Measurements from ENCODE around the gene MCF2L2. TPM values are rescaled to one million over a fixed set of nuclear protein-coding genes. Genes with fewer than 3 reads are reported as not detected.

Gene MCF2L2
- total RNA-seq, 1 experiment from 2014 or later, result 3.4 TPM

DNA sequence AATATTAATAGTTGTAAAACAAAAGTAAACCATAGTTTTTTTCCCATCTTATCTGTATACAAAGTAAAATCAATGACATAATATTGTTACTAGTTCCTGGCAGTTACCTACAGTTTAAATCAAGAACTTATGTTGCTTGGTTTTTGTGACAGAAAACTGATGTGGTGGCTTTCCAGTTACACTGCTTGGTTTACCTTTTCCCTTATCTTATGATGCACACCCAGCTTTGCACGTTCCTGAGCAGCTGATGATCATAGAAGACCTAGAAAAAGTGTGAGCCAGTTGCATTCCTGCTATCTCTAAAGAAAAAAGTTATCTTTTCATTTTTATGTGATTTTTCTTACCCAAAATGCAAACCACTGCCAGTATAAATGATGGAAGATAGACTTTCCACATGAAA is 229.5 kb downstream of the MCF2L2 start:
- no peak overlapping the region for H3K4me3 Mint-ChIP-seq (ENCODE audit: unreplicated experiment)
- peaks cover 10% of the 10 kb centered on the region for H3K9me3 Mint-ChIP-seq (ENCODE audit: unreplicated experiment)
- ChIA-PET CTCF (interaction anchor here (0.5 to 1.7 kb wide), 2 partner anchors 14 to 183 kb away, joined by 3 to 5 read pairs; no protein-coding TSS in a partner anchor), POLR2A (no interaction called here)
- TF ChIP-seq, protein P1, sequence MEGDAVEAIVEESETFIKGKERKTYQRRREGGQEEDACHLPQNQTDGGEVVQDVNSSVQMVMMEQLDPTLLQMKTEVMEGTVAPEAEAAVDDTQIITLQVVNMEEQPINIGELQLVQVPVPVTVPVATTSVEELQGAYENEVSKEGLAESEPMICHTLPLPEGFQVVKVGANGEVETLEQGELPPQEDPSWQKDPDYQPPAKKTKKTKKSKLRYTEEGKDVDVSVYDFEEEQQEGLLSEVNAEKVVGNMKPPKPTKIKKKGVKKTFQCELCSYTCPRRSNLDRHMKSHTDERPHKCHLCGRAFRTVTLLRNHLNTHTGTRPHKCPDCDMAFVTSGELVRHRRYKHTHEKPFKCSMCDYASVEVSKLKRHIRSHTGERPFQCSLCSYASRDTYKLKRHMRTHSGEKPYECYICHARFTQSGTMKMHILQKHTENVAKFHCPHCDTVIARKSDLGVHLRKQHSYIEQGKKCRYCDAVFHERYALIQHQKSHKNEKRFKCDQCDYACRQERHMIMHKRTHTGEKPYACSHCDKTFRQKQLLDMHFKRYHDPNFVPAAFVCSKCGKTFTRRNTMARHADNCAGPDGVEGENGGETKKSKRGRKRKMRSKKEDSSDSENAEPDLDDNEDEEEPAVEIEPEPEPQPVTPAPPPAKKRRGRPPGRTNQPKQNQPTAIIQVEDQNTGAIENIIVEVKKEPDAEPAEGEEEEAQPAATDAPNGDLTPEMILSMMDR (IDR thresholded peaks at IDR 0.05; ENCODE audit: unreplicated experiment), result no peak
- H3K4me1 Mint-ChIP-seq (ENCODE audit: insufficient read depth, unreplicated experiment), result no peaks in the 10 kb centered on the region
- intact Hi-C loops (cut with micrococcal nuclease), result no loop called here
- DNase-seq (ENCODE audit: unreplicated experiment), result no peak
- H3K36me3 Mint-ChIP-seq (ENCODE audit: insufficient read depth, unreplicated experiment), result no peaks in the 10 kb centered on the region
- H3K27me3 Mint-ChIP-seq (ENCODE audit: insufficient read depth, unreplicated experiment), result no peaks in the 10 kb centered on the region
- no peak overlapping the region for H3K27ac Mint-ChIP-seq (ENCODE audit: low read depth, unreplicated experiment)
- no TSS peak for BruUV-seq (replicated peaks)

DNA sequence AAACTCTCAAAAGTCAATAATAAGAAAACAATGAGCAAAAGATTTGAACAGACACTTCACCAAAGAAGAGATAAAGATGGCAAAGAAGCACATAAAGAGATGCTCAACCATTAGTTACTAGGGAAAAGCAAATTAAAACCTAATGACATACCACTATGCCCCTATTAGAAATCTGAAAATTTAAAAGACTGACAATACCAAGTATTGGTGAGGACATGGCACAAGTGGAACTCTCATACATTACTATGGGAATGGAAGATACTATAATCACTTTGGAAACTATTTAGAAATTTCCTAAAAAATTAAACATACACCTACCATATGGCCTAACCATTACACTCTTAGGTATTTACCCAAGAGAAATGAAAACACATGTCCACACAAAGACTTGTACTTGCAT is 230.7 kb downstream of the MCF2L2 start:
- ChIA-PET CTCF (no interaction called here), POLR2A (no interaction called here)
- no TSS peak for BruUV-seq (replicated peaks)
- intact Hi-C loops (cut with micrococcal nuclease), result no loop called here
- Mint-ChIP-seq H3K27me3 (ENCODE audit: insufficient read depth, unreplicated experiment) (no peaks in the 10 kb centered on the region), H3K4me3 (ENCODE audit: unreplicated experiment) (no peak overlapping the region), H3K9me3 (ENCODE audit: unreplicated experiment) (no peaks in the 10 kb centered on the region), H3K27ac (ENCODE audit: low read depth, unreplicated experiment) (no peak overlapping the region), H3K4me1 (ENCODE audit: insufficient read depth, unreplicated experiment) (no peaks in the 10 kb centered on the region), H3K36me3 (ENCODE audit: insufficient read depth, unreplicated experiment) (no peaks in the 10 kb centered on the region)
- TF ChIP-seq, protein P1 (IDR thresholded peaks at IDR 0.05; ENCODE audit: unreplicated experiment), result no peak
- DNase-seq (ENCODE audit: unreplicated experiment), result no peak

DNA sequence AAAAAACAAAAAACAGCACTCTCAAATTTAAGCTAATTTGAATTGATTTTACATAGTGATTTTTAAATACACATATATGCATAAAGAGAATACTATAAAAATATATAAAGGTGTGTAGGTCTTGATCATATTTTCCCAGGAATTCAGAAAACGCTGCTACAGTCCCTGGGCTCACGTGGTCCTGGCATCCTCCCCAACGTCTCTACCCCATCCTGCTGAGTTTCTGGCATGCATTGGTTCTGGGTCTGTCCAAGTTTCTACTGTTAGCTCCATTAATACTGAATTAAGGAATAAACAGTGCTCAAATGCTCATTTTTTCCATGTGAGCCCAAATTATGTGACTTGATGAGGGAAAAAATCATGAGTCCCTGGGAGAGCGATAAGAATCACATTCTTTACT is 233.2 kb downstream of the MCF2L2 start:
- no peaks in the 10 kb centered on the region for H3K36me3 Mint-ChIP-seq (ENCODE audit: insufficient read depth, unreplicated experiment)
- ChIA-PET CTCF (interaction anchor here (1.2 to 2.3 kb wide), 2 partner anchors 10 to 12 kb away, joined by 3 to 10 read pairs; no protein-coding TSS in a partner anchor), POLR2A (no interaction called here)
- no peak for DNase-seq (ENCODE audit: unreplicated experiment)
- H3K4me3 Mint-ChIP-seq (ENCODE audit: unreplicated experiment), result no peak overlapping the region
- TF ChIP-seq, protein P1 (IDR thresholded peaks at IDR 0.05; ENCODE audit: unreplicated experiment), result no peak
- H3K9me3 Mint-ChIP-seq (ENCODE audit: unreplicated experiment), result no peaks in the 10 kb centered on the region
- intact Hi-C loops (cut with micrococcal nuclease), result no loop called here
- H3K27ac Mint-ChIP-seq (ENCODE audit: low read depth, unreplicated experiment), result no peak overlapping the region
- no peaks in the 10 kb centered on the region for H3K27me3 Mint-ChIP-seq (ENCODE audit: insufficient read depth, unreplicated experiment)
- H3K4me1 Mint-ChIP-seq (ENCODE audit: insufficient read depth, unreplicated experiment), result no peaks in the 10 kb centered on the region
- BruUV-seq (replicated peaks), result no TSS peak

DNA sequence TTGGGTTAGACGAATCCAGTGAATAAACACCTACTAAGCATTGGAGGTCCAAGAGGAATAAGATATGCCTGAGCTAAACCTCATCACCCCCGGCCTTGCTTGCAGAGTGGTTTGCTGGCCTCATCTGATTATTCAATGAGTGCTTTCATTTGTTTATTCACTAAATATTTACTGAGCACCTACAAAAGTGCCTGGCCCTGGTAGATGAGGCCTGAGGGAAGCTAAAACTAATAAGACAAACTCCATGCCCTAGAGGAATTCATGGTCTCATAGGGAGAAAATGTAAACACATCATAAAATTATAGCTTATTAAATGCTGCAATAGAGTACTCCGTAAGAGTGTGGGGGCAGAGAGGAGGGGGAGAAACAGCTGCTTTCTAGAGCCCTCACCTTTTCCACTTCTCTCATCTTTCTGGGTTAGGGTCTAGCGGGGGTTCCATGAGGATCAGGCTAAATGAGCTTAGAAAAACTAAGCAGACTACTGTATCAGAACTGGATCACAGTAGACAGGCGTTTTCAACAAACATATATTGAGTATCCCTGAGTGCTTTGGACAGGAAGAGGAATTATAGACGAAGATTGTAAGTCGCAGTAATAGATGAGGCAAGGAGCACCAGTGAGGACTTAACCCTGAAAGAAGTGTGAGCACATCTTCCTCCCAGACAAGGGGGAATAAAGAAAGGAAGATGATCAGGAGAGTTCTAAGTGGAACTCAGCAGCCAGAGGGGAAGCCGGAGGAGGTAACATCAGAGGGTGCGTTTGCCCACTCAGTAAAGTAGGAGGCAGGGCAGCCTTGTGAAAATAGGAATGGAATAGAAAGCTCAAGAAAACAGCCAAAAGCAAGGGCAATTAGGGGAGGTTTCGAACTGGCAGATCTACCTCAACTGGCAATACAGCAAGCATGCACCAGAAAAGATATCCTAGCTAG is 234.4 kb downstream of the MCF2L2 start:
- no peak overlapping the region for H3K4me3 Mint-ChIP-seq (ENCODE audit: unreplicated experiment)
- no peak for DNase-seq (ENCODE audit: unreplicated experiment)
- H3K36me3 Mint-ChIP-seq (ENCODE audit: insufficient read depth, unreplicated experiment), result no peaks in the 10 kb centered on the region
- CTCF ChIA-PET, result interaction anchor here (0.6 to 2.3 kb wide), 7 partner anchors 8 to 1034 kb away, joined by 3 to 10 read pairs (median 3); no protein-coding TSS in a partner anchor
- no peaks in the 10 kb centered on the region for H3K9me3 Mint-ChIP-seq (ENCODE audit: unreplicated experiment)
- POLR2A ChIA-PET, result interaction anchor here (0.6 to 1.8 kb wide), 4 partner anchors 8 to 178 kb away, joined by 3 to 5 read pairs (median 3); no protein-coding TSS in a partner anchor
- H3K27me3 Mint-ChIP-seq (ENCODE audit: insufficient read depth, unreplicated experiment), result no peaks in the 10 kb centered on the region
- intact Hi-C loops (cut with micrococcal nuclease), result no loop called here
- H3K27ac Mint-ChIP-seq (ENCODE audit: low read depth, unreplicated experiment), result no peak overlapping the region
- H3K4me1 Mint-ChIP-seq (ENCODE audit: insufficient read depth, unreplicated experiment), result peaks cover 6% of the 10 kb centered on the region
- TF ChIP-seq, protein P1 (IDR thresholded peaks at IDR 0.05; ENCODE audit: unreplicated experiment), result no peak
- BruUV-seq (replicated peaks), result no TSS peak
